Adrenal gland (tissue), 12 donors: Measurements from ENCODE around the gene KAZN. TPM values are rescaled to one million over a fixed set of nuclear protein-coding genes. Genes with fewer than 3 reads are reported as not detected.

Experiments used
- DNase-seq, 7 donors: peaks; one replicate each; pipeline ENCODE4 v3.0.0-alpha.2; 2019 to 2020
- H3K27ac ChIP-seq, 5 donors: fragments of 200-600 bp; sonication (generic) in 4 of 5; 1 replicate in 3 of 5; 2 replicates in 2 of 5; pipeline versions ENCODE4 v1.5.1 to v1.8.0; 2016 to 2020; ENCODE audit warnings: mild to moderate bottlenecking in 1 of 5
- H3K27me3 ChIP-seq: fragments of 200-600 bp; 2 replicates; pipeline ENCODE4 v1.8.0; 2021
- H3K36me3 ChIP-seq, 2 donors: fragments of 200-600 bp; replicated peaks in 1 of 2; 1 replicate in 1 of 2; 2 replicates in 1 of 2; pipeline versions ENCODE4 v1.5.1 to v1.8.0; 2018 to 2022
- H3K4me1 ChIP-seq, 2 donors: fragments of 200-600 bp; replicated peaks in 1 of 2; 1 replicate in 1 of 2; 2 replicates in 1 of 2; pipeline versions ENCODE4 v1.5.1 to v1.8.0; 2018 to 2021
- H3K4me3 ChIP-seq, 4 donors: fragments of 200-600 bp; sonication (generic) in 3 of 4; one replicate each; pipeline ENCODE4 v1.5.1; 2016 to 2018
- H3K9me3 ChIP-seq, 3 donors: fragments of 200-600 bp; sonication (generic) in 1 of 3; replicated peaks in 1 of 3; 1 replicate in 2 of 3; 2 replicates in 1 of 3; pipeline versions ENCODE4 v1.5.1 to v1.8.0; 2016 to 2021
- POLR2A ChIP-seq, 2 donors: fragments of 450-650 bp; IDR thresholded peaks; one replicate each; pipeline ENCODE4 v1.6.1; 2017; ENCODE audit warnings: antibody characterized with exemption in 2 of 2, mild to moderate bottlenecking in 2 of 2, moderate library complexity in 1 of 2
- WGBS, 4 donors: extraction: QIAGEN DNeasy Blood & Tissue Kit in 2 of 4; methylation state at CpG; one replicate each; pipeline versions ENCODE4 v1.1.5 to v1.1.7; 2013 to 2017; 5-methylcytosine and 5-hydroxymethylcytosine counted together
- intact Hi-C, 2 donors: fragments of 100-400 bp; cut with DNase I; formaldehyde crosslinking; loops; one replicate each; pipeline versions ENCODE4 v1.14.1 to v1.15.0; 2022 to 2023
- polyA plus RNA-seq, 3 donors: library from polyadenylated mRNA; stranded (reverse); fragments of 200-250 nt in 2 of 3; fragments of 350-450 nt in 1 of 3; fragmentation: Illumina TruSeq in 1 of 3; extraction: RNeasy Lipid Tissue Mini Kit (QIAGEN cat#74804) in 1 of 3; gene quantifications; one replicate each; pipeline ENCODE4 v1.2.3, GENCODE V29; 2013 to 2014
- total RNA-seq, 9 donors: library from RNA; depleted of rRNA in 4 of 9; stranded (reverse); fragments of >200 nt in 4 of 9; fragments of 120-200 nt in 1 of 9; fragmentation: NEBNext Ultra II Directional in 1 of 9; extraction: Animal tissue kit (Norgen Biotek cat#: 25700) in 1 of 9; gene quantifications; one replicate each; pipeline versions ENCODE4 v1.1.0 to v1.2.4, GENCODE V29; 2013 to 2023
- TF ChIP-seq, protein P1 (sequence below), 6 experiments: fragments of 450-650 bp in 4 of 6; fragments of 200-600 bp in 2 of 6; sonication (generic) in 1 of 6; IDR thresholded peaks; 1 replicate in 5 of 6; 2 replicates in 1 of 6; pipeline versions ENCODE4 v1.5.1 to v1.8.0; 2016 to 2021; ENCODE audit warnings: antibody characterized with exemption in 6 of 6, mild to moderate bottlenecking in 2 of 6, moderate library complexity in 1 of 6
- donor health status: healthy with polysubstance abuse.
- donor health status: Bipolar disorder and iron deficiency.
- donor health status: DM: yes; HTN: yes; CAD: no.
- donor health status: DM: no; HTN: no; CAD: no.
- donor health status: DM: no; HTN: no; CAD: no.
- donor health status: DM: yes; HTN: yes; CAD: no.

KAZN gene
- total and polyA plus RNA-seq, 12 donors, result 5.9 to 63.4 (median 29.5) TPM

DNA sequence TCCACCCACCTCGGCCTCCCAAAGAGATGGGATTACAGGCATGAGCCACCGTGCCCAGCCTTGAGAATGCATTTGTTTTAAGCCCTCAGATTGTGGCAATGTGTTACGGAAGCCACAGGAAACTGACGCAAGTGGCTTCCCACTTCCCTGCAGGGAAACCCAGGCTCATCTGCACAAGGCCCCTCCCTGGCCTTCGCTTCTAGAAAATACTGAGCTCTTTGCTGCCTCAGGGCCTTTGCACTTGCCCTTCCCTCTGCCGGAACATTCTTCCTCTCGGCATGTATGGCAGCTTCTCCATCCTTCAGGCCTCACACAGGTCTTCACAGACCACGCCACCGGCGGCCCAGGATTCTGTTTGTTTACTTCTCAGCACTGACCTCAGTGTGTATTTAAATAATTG lies 418.0 kb downstream of the KAZN start:
- WGBS, 4 donors, result 80 to 95% (median 85%) methylated on average over 7 to 10 of the region's 10 CpGs
- Histone ChIP-seq H3K27me3 (no peaks in the 10 kb centered on the region), H3K27ac (peak overlapping the region in 1 of 5 donors; percentile 42), H3K36me3 (no peaks in the 10 kb centered on the region), H3K9me3 (no peaks in the 10 kb centered on the region), H3K4me3 (no peak overlapping the region), H3K4me1 (peaks cover 0 to 17% of the 10 kb centered on the region in 2 donors)
- intact Hi-C loops, result no loop called here
- TF ChIP-seq POLR2A (IDR thresholded peaks at IDR 0.05), result no peak
- TF ChIP-seq, protein P1, sequence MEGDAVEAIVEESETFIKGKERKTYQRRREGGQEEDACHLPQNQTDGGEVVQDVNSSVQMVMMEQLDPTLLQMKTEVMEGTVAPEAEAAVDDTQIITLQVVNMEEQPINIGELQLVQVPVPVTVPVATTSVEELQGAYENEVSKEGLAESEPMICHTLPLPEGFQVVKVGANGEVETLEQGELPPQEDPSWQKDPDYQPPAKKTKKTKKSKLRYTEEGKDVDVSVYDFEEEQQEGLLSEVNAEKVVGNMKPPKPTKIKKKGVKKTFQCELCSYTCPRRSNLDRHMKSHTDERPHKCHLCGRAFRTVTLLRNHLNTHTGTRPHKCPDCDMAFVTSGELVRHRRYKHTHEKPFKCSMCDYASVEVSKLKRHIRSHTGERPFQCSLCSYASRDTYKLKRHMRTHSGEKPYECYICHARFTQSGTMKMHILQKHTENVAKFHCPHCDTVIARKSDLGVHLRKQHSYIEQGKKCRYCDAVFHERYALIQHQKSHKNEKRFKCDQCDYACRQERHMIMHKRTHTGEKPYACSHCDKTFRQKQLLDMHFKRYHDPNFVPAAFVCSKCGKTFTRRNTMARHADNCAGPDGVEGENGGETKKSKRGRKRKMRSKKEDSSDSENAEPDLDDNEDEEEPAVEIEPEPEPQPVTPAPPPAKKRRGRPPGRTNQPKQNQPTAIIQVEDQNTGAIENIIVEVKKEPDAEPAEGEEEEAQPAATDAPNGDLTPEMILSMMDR (IDR thresholded peaks at IDR 0.05), result no peak
- no peak for DNase-seq

DNA sequence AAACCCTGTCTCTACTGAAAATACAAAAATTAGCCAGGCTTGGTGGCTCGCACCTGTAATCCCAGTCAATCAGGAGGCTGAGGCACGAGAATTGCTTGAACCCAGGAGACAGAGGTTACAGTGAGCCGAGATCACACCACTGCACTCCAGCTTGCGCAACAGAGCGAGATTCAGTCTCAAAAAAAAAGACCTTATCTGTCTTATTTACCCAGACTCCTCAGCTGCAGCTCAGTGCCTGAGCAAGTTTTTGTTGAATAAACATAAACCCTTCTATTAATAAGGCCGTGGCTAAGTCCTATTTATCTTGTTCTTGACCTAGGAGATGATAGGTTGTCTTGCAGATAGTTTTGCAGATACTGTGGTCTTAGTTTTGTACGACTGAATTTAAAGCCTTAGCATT lies 418.6 kb downstream of the KAZN start:
- WGBS, 4 donors, result 31 to 56% (median 45%) methylated on average over 5 to 7 of the region's 7 CpGs
- no peak overlapping the region for H3K4me3 ChIP-seq
- TF ChIP-seq POLR2A (IDR thresholded peaks at IDR 0.05), result no peak
- TF ChIP-seq, protein P1 (IDR thresholded peaks at IDR 0.05), result no peak
- H3K36me3 ChIP-seq, result no peaks in the 10 kb centered on the region
- no peaks in the 10 kb centered on the region for H3K9me3 ChIP-seq
- H3K27me3 ChIP-seq, result no peaks in the 10 kb centered on the region
- intact Hi-C loops, result no loop called here
- DNase-seq, result peak in 1 of 7 donors; percentile 53
- H3K4me1 ChIP-seq, result peaks cover 0 to 21% of the 10 kb centered on the region in 2 donors
- peak overlapping the region in 1 of 5 donors; percentile 42 for H3K27ac ChIP-seq

DNA sequence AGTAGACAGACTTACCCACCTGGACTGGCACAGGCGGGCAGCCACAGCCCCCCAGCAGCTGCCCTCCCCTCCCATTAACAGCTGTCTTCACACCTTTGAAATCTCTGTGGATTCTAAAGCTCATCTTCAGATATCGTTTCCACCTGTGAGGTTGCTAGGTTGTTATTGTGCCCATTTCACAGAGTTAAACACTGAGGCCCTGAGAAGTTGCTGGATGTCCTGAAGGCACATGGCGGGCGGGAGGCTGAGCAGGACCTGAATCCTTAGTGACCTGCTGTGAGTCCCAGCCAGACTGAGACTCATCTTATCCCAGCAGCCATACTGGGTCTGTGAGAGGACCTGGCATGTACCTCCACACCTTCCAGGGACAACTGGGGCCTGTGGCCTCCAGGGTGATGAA lies 420.3 kb downstream of the KAZN start:
- intact Hi-C loops, result no loop called here
- DNase-seq, result no peak
- 93 to 96% (median 94%) methylated on average over 3 to 4 of the region's 4 CpGs for WGBS, 4 donors
- Histone ChIP-seq H3K36me3 (no peaks in the 10 kb centered on the region), H3K27ac (no peak overlapping the region), H3K27me3 (no peaks in the 10 kb centered on the region), H3K4me1 (peaks cover 0 to 21% of the 10 kb centered on the region in 2 donors), H3K4me3 (no peak overlapping the region), H3K9me3 (no peaks in the 10 kb centered on the region)
- TF ChIP-seq, protein P1 (IDR thresholded peaks at IDR 0.05), result no peak
- no peak for TF ChIP-seq POLR2A (IDR thresholded peaks at IDR 0.05)

DNA sequence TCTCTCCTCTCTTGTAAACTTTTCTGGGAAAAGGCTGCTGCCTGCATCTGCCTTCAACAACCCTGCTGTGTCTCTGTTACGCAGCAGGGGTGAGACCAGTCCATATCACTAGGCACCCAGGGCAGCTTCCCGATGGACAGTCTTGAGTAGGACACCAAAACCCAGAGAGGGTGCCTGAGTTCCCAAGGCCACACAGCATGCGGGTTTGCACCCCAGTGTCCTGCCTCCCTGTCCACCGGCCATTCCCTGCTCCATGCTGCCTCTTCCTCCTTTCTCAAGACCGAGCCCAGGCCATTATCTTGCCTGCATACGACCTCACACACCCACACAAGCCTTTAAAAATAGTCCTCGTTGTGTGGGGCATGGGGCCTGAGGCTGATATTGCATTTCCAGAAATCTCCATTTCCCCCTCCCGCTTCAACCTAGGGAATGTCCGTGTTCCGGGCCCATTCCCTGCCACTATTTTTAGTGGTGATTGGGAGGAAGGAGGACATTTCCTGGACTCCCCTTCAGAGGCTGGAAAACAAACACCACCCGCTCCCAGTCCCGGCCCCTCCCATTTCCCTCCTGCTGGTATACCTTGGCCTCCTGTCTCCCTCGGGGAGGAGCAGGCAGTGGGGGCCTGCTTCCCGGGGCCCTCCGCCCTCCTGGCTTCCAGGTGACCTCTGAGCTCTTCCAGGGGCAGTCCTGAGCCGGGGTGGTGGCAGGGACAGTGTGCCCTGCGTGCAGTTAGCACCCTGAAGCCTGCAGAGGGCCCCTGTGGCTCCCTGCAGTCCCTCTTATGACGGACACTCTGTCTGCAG lies 422.7 kb downstream of the KAZN start:
- Histone ChIP-seq H3K4me1 (peaks cover 0 to 15% of the 10 kb centered on the region in 2 donors), H3K4me3 (no peak overlapping the region), H3K36me3 (no peaks in the 10 kb centered on the region), H3K27ac (peak overlapping the region in 2 of 5 donors; percentile 34 to 57), H3K27me3 (no peaks in the 10 kb centered on the region), H3K9me3 (no peaks in the 10 kb centered on the region)
- 64 to 85% (median 69%) methylated on average over 10 to 18 of the region's 18 CpGs for WGBS, 4 donors
- intact Hi-C loops, result no loop called here
- TF ChIP-seq, protein P1 (IDR thresholded peaks at IDR 0.05), result peak in 1 of 6 experiments; percentile 0
- no peak for TF ChIP-seq POLR2A (IDR thresholded peaks at IDR 0.05)
- no peak for DNase-seq
